GM20431 (cell line): ENCODE results near the gene NUDT11.
"Not testable (repeated sequence)": the region's sequence is repeated elsewhere in the genome, so short reads cannot be mapped to it uniquely, and the experiment has no call there.

Experiments used
- in situ Hi-C: fragments of 300-500 bp; cut with MseI, MboI; formaldehyde crosslinking; loops from one replicate; pipeline ENCODE4 v1.15.0; 2020; ENCODE audit warnings: low sequenced_read_pairs; ENCODE audit not compliant: unreplicated experiment

The NUDT11 gene

DNA sequence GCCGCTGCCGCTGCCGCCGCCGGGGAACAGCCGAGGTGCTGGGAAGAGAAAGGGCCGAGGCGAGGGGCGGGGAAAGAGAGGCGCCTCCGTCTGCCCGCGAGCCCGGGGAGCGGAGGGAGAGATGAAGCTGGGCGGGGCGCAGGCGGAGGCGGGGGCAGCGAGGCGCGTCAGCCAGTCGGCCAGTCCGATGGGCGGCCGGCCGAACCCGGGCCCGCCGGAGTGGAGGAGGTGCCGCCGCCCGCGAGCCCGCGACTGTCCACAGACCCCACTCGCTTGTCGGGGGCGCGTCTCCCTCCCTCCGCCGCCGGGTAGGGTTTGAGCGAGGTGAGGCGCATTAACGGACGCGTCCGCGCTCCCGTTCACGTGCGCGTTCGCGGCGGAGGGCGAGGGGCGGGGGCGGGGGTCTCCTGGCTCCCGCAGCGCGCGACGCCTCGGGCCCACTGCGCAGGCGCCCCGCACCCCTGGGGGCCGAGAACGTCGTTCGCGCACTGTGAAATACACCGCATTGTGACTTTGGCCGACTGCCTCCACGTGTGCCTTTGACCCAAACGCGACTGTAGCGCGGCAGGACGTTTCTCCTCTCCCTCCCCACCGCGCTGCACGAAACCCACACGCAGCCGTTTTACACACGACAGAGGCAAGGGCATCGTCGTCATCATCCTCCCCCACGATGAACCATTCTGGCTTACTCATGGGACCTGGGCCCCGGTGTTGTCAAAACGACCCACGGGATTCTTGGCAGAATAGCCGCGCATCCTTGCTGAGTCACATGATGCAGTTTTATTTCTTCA, at the start of gene NUDT11:
TSS of gene NUDT11 (minus strand) at position 92 of the 791 bp plus-strand sequence. CDS start 148 bp downstream, outside the sequence.
- in situ Hi-C loops = no loop called here

DNA sequence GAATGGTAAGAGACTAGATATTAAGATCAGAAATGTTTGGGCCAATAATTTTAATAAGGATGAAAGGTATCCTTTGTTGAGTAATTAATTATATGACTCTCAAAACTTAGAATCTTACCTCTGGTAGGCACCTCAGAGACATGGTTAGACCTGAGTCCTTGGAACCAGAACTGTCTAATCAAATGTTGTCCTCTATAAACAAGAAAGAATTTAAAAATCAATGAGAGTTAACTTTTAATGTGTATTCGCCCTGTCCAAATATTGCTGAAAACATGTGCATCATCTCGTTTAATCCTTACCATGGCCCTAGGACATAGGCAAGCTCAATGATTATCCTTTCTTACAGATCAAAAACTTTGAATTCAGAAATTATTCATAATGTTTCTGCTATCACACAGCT, 24.0 kb upstream of the NUDT11 start:
- in situ Hi-C loops = no loop called here

DNA sequence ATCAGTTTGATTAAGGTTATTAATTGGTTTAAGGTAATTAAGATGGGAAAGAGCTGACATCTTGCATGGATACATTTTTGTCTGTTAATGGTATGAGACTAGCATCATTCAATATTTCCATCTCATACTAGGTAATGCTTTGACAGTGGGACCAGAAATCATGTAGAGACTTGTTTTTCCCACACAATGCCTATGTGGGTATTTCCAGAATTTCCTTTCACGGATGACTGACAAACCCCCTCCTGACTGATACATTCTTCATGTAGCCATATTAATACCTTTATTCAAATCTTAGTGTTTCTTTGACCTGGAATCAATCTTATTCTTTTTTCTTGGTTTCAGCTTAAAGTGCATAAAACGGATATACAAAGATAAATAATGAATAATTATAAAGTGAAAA, 22.7 kb upstream of the NUDT11 start:
- in situ Hi-C loops = not testable (repeated sequence)

DNA sequence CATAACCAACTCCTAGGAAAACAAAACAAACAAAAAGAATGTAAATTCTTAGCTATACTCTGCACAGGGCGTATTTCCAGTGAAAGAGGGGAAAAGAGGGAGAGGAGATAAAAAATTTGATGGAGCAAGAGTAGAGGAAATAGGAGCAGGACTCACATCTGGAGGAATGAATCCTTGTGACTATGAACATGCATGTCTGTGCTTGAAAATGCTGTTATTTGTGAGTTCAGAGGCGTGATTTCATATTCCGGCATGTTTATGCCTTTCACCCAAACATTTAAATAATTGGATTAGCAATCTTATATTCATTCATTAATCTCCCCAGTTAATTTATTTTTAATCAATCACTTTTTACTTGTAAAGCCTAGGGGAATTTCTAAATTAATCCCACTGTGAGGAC, 11.2 kb upstream of the NUDT11 start:
- in situ Hi-C loops = no loop called here

DNA sequence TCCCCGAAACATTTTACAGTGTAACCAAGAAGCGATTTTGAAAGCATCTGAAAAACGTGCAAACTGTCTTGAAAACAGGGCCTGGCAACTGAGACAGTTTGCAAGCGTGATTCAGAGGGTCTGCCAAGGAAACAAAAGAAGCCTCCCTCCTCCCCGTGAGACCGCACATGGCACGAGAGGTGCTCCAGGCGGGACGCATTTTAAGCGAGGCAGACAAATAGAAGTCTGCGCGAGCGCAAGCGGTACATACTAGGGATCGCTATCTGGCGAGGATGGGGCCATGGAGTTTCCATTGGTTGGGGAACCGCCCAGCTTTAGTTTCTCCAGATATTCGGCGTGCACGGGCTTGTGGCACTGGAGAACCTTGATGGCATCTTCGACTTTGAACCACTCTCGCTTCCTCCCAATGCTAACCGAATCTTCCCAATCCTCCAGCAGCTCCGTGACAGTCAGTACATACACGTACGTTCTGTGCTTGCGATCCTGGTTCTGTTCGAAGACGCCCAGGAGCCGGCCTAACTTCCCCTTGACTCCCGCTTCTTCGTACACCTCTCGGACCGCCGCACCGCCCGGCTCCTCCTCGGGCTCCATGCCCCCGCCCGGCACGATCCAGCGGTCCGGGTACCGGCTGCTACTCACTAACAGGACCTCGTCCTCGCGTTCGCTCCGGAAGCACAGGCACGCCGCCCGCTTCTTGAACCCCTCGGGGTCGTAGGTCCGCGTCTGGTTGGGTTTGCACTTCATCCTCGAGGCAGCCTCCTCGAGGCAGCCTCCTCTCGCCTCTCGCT, 497 bp downstream of the NUDT11 start:
- in situ Hi-C loops = not testable (repeated sequence)

DNA sequence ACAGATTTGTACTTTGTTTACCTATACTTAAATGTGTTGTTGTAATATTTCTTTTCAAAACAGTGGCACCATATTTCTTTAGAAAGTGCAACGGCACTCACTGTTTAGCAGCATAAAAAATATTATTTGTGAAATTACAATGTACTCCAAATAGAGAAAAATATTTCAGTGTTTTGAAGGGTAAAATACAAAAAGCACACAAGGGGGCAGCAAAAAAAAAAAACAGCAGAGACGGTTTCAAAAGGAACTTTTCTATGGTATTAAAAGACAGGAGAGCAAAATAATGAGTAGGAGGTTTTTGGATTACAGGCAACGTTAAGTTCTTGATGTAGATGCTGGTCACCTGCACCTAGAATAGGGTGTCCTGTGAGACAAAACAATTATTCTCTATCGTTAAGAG, 2.0 kb downstream of the NUDT11 start:
- in situ Hi-C loops = no loop called here

DNA sequence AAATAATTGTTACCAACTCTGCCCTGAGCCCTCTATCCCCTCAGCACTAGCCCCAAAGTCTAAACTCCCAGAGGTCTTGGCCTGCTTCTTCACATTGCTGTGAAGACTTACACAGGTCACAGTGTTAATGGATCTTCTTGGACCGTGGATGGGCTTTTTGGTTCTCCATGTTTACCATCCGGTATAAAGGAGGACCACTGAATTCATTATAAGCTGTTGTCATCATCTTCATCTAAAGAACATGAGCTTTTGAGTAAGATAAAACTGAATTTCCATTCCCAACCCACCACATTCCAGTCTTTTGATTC, 8.5 kb downstream of the NUDT11 start:
- in situ Hi-C loops = no loop called here

DNA sequence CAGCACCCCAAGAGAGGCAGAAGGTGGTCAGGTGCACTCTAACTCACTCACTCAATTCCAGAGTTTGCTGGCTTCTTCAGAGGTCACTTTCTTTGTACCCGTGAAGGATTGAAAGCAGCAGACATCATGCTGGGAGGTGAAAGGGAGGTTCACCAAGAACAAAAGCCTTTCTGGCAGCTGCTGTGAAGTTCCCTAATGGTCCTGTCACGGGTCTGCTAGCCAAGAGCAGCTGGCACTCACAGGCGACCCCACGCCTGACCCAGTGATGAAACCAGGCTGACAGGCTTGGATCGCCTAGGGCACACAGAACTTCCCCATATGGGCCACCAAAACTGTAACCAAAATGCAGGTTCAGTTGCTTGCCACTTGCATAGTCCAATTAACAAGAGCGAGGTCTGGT, 11.8 kb downstream of the NUDT11 start:
- in situ Hi-C loops = no loop called here

DNA sequence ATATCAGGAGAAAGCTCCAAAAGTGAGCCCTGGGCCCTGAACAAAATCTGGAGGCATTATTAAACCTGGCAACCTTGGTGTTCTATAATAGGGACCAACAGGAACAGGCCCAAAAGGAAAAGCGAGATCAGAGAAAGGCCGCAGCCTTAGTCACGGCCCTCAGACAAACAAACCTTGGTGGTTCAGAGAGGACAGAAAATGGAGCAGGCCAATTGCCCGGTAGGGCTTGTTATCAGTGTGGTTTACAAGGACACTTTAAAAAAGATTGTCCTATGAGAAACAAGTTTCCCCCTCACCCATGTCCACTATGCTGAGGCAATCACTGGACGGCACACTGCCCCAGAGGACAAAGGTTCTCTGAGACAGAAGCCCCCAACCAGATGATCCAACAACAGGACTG, 14.0 kb downstream of the NUDT11 start:
- in situ Hi-C loops = not testable (repeated sequence)

DNA sequence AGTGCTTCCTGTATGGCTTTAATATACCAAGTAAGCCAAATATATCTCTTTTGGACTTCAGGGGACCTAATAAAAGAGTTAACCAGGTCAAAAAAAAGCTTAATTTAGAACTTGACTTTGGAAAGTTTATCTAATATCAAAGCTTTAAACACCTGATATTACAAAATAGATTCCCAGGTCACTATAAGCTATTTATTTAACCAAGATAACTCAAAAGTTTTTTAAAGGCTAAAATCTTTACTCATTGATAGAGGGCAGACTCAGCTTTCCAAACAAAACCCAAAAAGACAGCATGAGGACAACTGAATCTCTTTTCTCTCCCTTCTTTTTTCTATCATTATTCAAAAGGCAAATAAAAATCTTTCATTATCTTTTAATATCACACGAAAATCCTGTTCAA, 19.5 kb downstream of the NUDT11 start:
- in situ Hi-C loops = no loop called here

DNA sequence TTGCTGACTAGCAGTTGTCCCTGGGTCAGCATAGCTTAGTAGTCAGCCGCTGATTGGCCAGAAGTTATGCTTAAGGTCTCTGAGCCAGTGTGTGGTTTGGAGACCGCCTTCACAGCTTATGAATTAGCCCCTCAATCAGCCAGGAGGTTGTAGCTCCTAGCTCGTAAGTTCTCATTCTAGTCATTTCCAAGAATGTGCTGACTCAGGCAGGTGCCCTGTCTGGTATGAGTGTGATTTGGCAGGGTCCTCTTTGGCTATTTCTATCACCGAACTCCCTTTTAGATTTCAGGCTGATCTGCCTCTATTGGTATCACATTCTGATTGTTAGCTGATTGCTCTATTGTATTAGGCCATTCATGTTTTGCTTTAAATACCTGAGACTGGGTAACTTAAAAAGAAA, 33.1 kb downstream of the NUDT11 start:
- in situ Hi-C loops = no loop called here

DNA sequence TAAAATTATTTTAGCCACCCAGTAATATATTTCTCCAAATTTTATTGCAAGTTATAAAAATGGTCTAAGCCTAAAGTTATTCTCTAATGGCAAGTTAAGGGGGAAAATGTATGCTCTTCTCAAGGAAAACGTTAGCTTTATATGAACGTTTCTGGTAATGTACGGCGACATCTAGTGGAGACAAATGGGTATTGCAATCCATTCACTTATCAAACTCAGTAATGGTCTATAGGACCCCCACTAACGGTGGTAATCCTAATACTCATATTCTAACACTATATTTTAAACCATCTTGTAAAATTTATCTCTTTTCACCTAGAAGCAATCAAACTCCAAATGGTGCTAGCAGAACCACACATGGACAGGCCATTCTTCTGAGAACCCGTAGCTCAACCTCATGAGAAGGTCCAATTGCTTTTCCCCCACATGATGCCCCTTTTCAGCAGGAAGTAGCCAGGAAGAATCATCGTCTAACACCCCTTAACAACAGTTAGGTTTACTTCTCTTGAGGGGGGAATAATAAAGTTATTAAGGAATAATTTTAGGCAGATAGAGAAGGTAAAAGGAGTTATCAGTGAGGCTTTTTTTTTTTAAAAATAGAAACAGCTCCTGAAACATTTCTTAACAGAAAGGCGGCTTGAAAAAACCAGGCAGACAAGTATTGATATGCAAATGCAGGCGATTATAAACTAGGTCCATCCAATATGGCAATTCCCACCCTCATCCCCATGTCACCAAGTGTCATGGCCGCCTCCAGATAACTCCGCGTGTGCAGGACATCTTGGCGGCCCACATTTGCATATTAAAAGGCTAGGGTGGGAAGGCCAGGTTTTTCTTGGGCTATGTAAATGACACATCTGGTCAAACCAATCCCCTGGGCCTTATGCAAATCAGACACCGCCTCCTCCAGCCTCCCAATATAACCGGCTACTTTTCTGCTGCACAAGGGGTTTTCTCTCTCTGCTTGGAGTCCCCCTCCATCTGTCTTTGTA, 35.0 kb downstream of the NUDT11 start:
- in situ Hi-C loops = no loop called here

DNA sequence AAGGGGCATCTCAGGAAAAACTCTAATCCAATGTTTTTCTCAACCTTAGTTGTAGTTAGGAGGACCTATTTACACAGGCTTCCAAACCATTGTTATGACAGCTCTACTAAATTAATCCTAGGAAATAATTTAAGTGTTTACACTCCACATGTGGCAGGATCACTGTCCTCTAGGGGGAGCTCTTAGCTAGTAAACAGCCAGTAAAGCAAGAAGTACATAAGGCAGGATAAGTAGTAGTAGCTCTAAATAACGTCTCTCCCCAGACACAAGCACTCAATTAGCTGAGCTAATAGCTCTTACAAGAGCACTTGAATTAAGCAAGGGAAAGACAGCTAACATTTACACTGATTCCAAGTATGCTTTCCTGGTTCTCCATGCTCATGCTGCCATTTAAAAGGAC, 37.3 kb downstream of the NUDT11 start:
- in situ Hi-C loops = no loop called here

DNA sequence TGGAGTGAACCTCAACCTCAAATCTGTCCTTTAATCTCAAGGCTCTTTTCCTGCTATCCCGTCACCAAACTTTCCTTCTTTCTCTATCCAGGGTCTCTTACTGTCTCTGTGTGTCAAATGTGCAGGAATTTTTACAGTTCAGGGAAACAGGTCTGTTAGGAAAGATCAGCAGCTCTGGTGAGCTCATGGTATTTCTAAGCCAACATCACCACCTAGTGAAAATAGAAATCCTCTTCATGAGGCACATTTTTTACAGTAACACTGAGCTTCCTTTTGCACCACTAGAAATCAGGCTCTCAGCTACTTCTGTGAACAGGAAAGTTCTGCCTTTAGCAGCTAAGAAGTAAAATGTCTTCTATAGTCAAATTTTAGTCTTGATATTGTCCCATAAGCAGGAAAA, 39.6 kb downstream of the NUDT11 start:
- in situ Hi-C loops = no loop called here

DNA sequence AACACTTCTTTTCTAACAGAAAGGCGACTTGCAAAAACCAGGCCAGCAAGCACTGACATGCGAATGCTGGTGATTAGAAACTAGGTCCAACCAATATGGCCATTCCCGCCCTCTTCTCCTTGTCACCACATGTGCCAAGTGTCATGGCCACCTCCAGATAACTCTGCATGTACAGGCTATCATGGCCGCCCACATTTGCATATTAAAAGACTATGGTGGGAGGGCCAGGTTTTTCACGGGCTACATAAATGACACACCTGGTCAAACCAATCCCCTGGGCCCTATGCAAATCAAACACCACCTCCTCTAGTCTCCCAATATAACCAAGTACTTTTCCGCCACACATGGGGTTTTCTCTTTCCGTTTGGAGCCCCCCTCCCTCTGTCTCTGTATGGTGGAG, 40.1 kb downstream of the NUDT11 start:
- in situ Hi-C loops = no loop called here

DNA sequence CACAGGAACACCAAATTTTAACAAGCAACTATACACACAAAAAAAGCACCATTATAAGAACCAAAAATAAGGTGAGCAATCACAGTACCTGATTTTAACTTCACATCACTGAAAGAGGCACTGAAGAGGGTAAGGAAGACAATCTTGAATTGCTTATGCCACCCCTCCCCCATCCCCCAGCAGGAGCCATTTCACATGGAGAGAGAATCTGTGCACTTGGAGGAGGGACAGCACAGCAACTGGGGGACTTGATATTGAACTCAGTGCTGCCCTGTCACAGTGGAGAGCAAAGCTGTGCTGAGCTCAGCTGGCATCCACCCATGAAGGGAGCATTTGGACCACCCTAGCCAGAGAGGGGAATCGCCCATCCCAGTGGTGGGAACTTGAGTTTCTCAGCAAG, 56.0 kb downstream of the NUDT11 start:
- in situ Hi-C loops = no loop called here
